Hepatocyte (in vitro differentiated cells): ENCODE data around the gene MRTFA. TPM values are rescaled to one million over a fixed set of nuclear protein-coding genes. Genes with fewer than 3 reads are reported as not detected.

Experiments used
- DNase-seq: peaks from one replicate; pipeline ENCODE4 v3.0.0-alpha.2; 2016; ENCODE audit warnings: low spot score
- H2AFZ ChIP-seq: fragments of 200-600 bp; sonication (generic); 2 replicates; pipeline ENCODE4 v1.6.0; 2016; ENCODE audit warnings: antibody characterized with exemption, mild to moderate bottlenecking
- H3K27ac ChIP-seq: fragments of 200-600 bp; sonication (generic); 2 replicates; pipeline ENCODE4 v1.5.1; 2016; ENCODE audit warnings: mild to moderate bottlenecking
- H3K27me3 ChIP-seq: fragments of 200-600 bp; sonication (generic); 2 replicates; pipeline ENCODE4 v1.6.1; 2016
- H3K36me3 ChIP-seq: fragments of 200-600 bp; sonication (generic); replicated peaks from 2 replicates; pipeline ENCODE4 v1.5.1; 2016; ENCODE audit warnings: low read depth; ENCODE audit not compliant: insufficient read depth
- H3K4me1 ChIP-seq: fragments of 200-600 bp; sonication (generic); 2 replicates; pipeline ENCODE4 v1.5.1; 2016; ENCODE audit warnings: mild to moderate bottlenecking, moderate library complexity; ENCODE audit not compliant: insufficient read depth
- H3K4me2 ChIP-seq: fragments of 200-600 bp; sonication (generic); 2 replicates; pipeline ENCODE4 v1.6.0; 2016
- H3K4me3 ChIP-seq: fragments of 200-600 bp; sonication (generic); 2 replicates; pipeline ENCODE4 v1.5.1; 2016; ENCODE audit warnings: mild to moderate bottlenecking
- H3K79me2 ChIP-seq: fragments of 200-600 bp; sonication (generic); 2 replicates; pipeline ENCODE4 v1.6.0; 2017; ENCODE audit warnings: mild to moderate bottlenecking
- H3K9me2 ChIP-seq: fragments of 200-600 bp; sonication (generic); replicated peaks from 2 replicates; pipeline ENCODE4 v1.6.0; 2017; ENCODE audit warnings: mild to moderate bottlenecking; ENCODE audit not compliant: insufficient read depth
- H3K9me3 ChIP-seq: fragments of 200-600 bp; sonication (generic); 2 replicates; pipeline ENCODE4 v1.5.1; 2016; ENCODE audit warnings: low read depth, mild to moderate bottlenecking
- H4K20me1 ChIP-seq: fragments of 200-600 bp; sonication (generic); 2 replicates; pipeline ENCODE4 v1.6.0; 2016; ENCODE audit warnings: mild to moderate bottlenecking; ENCODE audit not compliant: insufficient read depth, poor library complexity, severe bottlenecking
- EZH2 ChIP-seq: fragments of 200-600 bp; sonication (generic); IDR thresholded peaks from 2 replicates; pipeline ENCODE4 v1.6.1; 2016; ENCODE audit warnings: antibody characterized with exemption, mild to moderate bottlenecking, borderline replicate concordance
- EZH2phosphoT487 ChIP-seq: fragments of 200-600 bp; sonication (generic); IDR thresholded peaks from one replicate; pipeline ENCODE4 v1.6.1; 2018; ENCODE audit warnings: antibody characterized with exemption, mild to moderate bottlenecking, low read depth, moderate library complexity; ENCODE audit not compliant: unreplicated experiment, severe bottlenecking
- WGBS: methylation state at CpG from one replicate; pipeline ENCODE4 v1.1.6; 2016; ENCODE audit warnings: low lambda C conversion rate; ENCODE audit errors: missing lambda C conversion rate; 5-methylcytosine and 5-hydroxymethylcytosine counted together
- polyA plus RNA-seq: library from polyadenylated mRNA; unstranded; fragments of >200 nt; fragmentation: Nextera tagmentation; extraction: Ambion mirVana; gene quantifications from 2 replicates; pipeline ENCODE4 v1.2.1, GENCODE V29; 2016
- total RNA-seq: library from RNA; depleted of rRNA; stranded (reverse); fragments of >200 nt; gene quantifications from 2 replicates; pipeline ENCODE4 v1.2.3, GENCODE V29; 2014
- TF ChIP-seq, protein P1 (sequence below): fragments of 200-600 bp; sonication (generic); IDR thresholded peaks from 2 replicates; pipeline ENCODE4 v1.5.1; 2016; ENCODE audit warnings: antibody characterized with exemption, mild to moderate bottlenecking; ENCODE audit not compliant: poor library complexity

Gene MRTFA
- total and polyA plus RNA-seq, 2 experiments from 2014 or later = 19.0 to 29.7 TPM

DNA sequence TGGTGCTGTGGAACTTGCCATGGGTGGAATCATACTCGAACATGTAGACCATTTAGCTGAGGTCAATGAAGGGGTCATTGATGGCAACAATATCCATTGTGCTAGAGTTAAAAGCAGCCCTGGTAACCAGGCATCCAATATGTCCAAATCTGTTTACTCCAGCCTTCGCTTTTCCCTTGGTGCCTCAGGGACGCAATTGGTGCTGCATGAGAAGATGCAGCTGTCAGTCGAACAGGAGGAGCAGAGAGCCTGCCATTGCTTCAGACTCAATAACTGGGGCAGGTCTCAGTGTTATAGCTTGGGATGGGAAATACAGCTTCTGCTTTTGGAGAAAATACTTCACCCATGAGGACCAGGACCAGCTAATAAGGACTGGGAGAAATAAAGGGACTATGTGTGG lies 37.8 kb upstream of the MRTFA start:
- H3K9me3 ChIP-seq = no peaks in the 10 kb centered on the region
- no peak overlapping the region for H3K4me3 ChIP-seq
- no peak for DNase-seq
- WGBS = 87% methylated on average over 4 of the region's 4 CpGs
- H4K20me1 ChIP-seq = no peaks in the 10 kb centered on the region
- H3K4me1 ChIP-seq = peaks cover 3% of the 10 kb centered on the region
- H3K9me2 ChIP-seq = no peaks in the 10 kb centered on the region
- no peak overlapping the region for H3K27ac ChIP-seq
- H3K79me2 ChIP-seq = no peaks in the 10 kb centered on the region
- H3K36me3 ChIP-seq = no peaks in the 10 kb centered on the region
- H3K27me3 ChIP-seq = no peaks in the 10 kb centered on the region
- TF ChIP-seq EZH2 (no peak), EZH2phosphoT487 (no peak)
- TF ChIP-seq, protein P1, sequence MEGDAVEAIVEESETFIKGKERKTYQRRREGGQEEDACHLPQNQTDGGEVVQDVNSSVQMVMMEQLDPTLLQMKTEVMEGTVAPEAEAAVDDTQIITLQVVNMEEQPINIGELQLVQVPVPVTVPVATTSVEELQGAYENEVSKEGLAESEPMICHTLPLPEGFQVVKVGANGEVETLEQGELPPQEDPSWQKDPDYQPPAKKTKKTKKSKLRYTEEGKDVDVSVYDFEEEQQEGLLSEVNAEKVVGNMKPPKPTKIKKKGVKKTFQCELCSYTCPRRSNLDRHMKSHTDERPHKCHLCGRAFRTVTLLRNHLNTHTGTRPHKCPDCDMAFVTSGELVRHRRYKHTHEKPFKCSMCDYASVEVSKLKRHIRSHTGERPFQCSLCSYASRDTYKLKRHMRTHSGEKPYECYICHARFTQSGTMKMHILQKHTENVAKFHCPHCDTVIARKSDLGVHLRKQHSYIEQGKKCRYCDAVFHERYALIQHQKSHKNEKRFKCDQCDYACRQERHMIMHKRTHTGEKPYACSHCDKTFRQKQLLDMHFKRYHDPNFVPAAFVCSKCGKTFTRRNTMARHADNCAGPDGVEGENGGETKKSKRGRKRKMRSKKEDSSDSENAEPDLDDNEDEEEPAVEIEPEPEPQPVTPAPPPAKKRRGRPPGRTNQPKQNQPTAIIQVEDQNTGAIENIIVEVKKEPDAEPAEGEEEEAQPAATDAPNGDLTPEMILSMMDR = no peak
- H3K4me2 ChIP-seq = no peak overlapping the region
- H2AFZ ChIP-seq = no peak overlapping the region

DNA sequence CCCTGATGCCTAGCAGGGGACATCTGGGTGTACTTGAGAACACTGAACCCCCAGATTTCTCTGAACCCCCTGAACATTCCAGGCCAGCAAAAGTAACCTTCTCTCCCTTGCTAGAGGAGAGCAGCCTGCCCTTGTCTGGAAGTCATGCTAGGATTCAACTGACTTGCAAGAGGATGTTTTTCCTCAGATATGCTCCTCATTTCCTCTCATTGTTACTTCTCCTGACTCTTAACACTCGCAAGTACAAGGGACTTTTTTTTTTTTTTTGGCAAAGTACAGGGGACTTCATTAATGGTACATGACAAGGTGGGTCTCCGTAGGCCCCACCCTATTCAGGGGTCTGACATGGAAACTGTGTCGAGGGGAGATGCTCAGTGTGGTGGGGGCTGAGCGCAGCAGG lies 36.5 kb upstream of the MRTFA start:
- Histone ChIP-seq H3K9me2 (no peaks in the 10 kb centered on the region), H2AFZ (no peak overlapping the region), H3K9me3 (no peaks in the 10 kb centered on the region), H3K4me3 (no peak overlapping the region), H3K36me3 (no peaks in the 10 kb centered on the region), H3K27ac (no peak overlapping the region), H3K79me2 (no peaks in the 10 kb centered on the region), H3K4me1 (no peaks in the 10 kb centered on the region), H3K4me2 (no peak overlapping the region), H3K27me3 (no peaks in the 10 kb centered on the region), H4K20me1 (no peaks in the 10 kb centered on the region)
- TF ChIP-seq, protein P1 = no peak
- TF ChIP-seq EZH2 = no peak
- no peak for TF ChIP-seq EZH2phosphoT487
- DNase-seq = no peak
- WGBS = 100% methylated on average over 4 of the region's 4 CpGs

GRCh38 chr22:40671796-40672360 lies 35.4 kb upstream of the MRTFA start:
- H3K27me3 ChIP-seq = no peaks in the 10 kb centered on the region
- no peak for DNase-seq
- H3K4me1 ChIP-seq = no peaks in the 10 kb centered on the region
- no peaks in the 10 kb centered on the region for H3K36me3 ChIP-seq
- no peaks in the 10 kb centered on the region for H3K79me2 ChIP-seq
- no peaks in the 10 kb centered on the region for H4K20me1 ChIP-seq
- no peak overlapping the region for H3K4me3 ChIP-seq
- H3K4me2 ChIP-seq = no peak overlapping the region
- no peaks in the 10 kb centered on the region for H3K9me3 ChIP-seq
- H3K27ac ChIP-seq = no peak overlapping the region
- H2AFZ ChIP-seq = no peak overlapping the region
- 94% methylated on average over 7 of the region's 7 CpGs for WGBS
- no peak for TF ChIP-seq EZH2phosphoT487
- TF ChIP-seq EZH2 = no peak
- TF ChIP-seq, protein P1 = no peak
- H3K9me2 ChIP-seq = no peaks in the 10 kb centered on the region
